CD4-positive, alpha-beta T cell treated with Interleukin-15 for 4 hours (primary cell): ENCODE results near the gene TFPI.
"Not testable (repeated sequence)": the region's sequence is repeated elsewhere in the genome, so short reads cannot be mapped to it uniquely, and the experiment has no call there.

Source experiments
- DNase-seq: peaks from one replicate; pipeline ENCODE4 v3.0.0-alpha.2; 2020; ENCODE audit warnings: low spot score

The TFPI gene

DNA sequence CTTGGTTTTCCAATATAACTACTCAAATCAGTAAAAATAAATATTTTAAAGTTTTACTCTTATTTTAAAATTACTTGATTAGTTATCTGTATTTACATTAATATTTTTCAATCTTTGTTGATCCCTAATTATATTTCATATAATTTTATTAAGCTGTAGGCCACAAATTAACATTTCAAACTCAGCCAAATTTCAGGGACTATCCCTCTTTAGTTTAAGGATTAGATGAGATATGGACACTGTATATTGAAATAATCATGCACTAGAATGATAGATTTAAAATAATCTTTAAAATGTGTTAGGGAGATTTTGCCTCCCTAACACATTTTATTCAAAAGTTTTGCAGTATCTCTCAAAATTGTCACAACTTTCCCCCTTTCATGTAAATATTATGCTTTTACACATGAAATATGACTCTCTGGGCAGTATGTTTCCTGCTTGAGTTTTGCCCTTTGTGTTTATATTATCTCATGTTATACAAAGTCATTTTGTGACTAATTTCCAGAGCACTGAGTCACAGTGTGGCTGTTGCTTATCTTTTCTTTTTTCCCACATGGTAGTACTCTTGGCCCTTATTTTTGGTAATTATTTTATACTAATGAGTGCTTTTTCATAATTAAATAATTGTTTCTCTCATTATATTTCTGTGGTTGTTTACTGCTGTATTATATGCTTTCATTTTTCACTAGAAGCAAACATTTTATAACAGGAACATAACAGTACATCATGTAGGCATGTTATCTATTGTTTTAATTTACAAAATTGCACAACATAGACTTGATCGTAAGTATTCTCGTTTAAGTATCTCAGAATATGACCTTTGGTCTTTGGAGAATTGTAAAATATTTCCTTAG lies 1.2 kb downstream of the TFPI start:
- DNase-seq, result no peak

DNA sequence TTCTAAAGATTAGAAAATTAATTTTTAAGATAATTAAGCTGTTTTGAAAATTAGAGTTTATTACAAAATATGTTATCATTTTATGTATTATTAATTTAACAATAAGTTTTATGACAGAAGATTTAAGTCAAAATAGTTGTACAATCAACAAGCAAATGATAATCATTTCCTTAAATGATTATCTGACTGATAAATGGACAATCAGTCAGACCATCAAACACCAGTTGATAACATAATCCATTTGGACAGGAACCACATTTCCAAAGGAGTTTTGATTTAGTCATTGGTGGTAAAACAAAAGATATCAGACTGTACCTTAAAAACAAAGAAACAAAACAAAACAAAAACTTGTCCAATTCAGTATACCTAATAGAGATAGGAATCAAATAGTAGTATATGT lies 1.9 kb downstream of the TFPI start:
- DNase-seq, result no peak

DNA sequence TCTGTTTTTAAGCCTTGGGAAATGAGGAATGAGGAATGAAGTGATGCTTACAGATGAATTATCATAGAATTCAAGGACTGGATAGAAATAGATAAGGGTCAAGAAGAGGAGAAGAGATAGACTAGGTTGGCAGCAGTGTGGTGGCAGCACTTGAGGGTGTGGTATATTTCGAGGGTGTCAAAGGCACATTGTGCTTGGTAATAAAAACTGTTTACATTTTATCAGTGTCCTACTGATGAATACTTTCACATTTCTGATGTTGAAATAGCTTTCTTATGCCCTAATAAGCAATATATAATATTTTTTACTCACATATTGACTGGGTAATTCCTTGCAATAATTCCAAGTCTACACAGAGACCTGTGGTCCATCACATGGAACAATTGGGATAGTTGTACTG lies 3.4 kb downstream of the TFPI start:
- DNase-seq, result no peak

DNA sequence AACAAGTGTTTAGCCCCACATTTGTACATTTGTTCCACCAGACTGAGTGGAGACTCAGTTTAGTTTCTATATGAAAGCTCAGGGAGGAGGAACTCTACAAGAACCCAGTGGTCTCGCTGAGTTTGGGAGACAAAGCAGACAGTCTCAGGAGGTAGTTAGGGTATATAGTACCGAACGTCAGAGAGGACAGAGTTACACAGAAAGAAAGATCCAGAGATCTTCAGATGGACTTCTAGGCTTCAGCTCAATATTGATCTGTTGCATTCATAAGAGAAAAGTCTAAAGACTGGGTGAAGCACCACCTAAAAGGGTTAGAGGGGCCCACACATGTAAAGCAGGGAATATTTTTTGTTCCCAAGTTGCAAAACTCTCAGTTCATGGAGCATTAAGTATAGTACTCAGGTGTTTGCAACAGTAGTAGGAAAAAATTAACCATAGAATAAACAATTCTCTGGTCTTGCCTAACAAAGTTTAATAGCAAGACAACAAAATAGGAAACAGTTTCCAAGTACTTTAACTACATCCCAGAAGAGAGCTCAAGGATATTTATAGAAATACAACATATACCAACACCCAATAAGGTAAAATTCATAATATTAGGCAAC lies 4.2 kb downstream of the TFPI start:
- no peak for DNase-seq

DNA sequence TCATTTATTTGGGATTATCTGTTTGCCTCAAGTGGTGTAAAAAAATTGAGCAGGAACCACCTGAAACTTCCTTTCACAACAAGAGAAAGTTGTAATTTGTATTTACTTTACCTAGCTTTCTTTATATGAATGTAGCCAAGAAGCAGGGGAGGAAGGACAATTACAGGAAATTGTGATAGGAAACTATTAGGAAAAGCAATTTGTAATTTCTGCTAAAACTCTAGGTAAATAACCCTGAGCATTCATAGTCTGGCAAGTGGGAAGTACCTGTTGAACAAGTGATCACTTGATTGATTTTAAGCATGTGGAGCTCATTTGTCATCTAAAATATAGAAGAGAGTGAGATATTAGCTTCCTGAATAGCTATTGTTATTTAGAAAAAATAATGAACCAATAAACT lies 5.0 kb downstream of the TFPI start:
- no peak for DNase-seq

DNA sequence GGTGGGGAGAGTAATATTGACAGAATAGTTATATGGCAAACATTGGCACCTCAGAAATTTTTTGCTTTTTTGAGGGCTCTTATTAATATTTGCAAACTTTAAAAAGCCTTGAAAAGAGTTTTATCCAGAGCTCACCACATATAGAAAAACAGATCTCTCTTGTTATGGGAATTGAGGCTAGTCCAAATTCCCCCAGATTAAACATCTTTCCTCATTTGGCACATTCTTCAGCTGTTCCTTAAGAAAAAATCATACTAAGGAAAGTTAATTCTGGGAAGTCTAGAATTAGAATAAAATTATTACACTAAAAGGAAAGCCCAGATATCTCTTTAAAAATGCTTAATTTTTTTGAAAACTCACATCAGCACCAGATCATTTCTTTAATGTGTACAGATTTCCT lies 5.6 kb downstream of the TFPI start:
- no peak for DNase-seq

DNA sequence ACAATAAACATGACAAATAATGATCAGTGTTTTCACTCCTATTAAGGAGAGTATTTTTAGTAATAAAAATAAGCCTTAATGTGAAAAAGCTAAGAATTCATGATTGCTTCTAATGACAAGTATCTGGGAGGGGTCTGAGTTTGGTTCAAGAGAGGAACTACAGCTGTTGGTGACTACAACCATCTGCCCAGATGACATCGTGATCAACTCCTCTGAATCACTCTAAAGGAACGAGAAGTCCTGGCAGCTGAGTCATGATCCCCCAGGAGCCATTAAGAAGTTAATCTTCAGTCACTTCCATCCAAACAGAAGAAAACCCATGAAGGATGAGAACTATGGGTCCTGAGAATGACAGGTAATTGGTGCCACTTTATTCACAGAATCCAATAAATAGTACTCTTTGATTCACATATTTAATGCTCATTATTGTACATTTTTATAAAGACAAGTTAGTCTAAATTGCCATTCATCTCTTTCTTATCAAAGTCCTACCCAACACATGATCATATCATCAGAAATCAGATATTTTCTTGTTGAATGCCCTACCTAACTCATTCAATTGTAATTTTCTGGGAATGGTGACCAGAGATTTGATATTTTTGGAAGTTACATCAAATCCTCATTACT lies 6.8 kb downstream of the TFPI start:
- no peak for DNase-seq

DNA sequence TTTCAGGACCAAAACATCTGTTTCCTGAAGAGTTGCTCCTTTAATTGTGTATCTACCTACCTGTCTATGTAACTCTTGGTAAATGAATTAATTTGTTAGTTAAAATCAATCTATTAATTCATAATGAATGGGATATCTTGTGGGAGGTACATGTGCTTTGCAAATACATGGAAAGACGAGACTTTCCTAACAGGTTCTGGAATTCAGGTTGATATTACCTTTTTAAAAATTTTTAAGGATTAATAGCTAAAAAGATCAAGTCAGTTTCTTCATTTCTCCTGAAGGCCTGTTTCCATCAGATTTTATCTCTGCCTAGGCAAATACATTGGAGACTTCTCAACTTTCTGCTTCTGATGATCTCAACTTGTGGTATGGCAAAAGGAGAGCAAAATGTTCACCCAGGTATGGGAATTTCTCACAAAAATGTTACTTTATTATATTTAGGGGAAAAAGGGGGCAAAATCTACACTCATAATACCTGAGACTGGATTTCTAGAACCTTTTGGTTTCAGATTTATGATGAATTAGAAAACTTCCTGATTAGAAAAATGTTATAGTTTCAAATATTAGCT lies 7.4 kb downstream of the TFPI start:
- DNase-seq, result no peak

DNA sequence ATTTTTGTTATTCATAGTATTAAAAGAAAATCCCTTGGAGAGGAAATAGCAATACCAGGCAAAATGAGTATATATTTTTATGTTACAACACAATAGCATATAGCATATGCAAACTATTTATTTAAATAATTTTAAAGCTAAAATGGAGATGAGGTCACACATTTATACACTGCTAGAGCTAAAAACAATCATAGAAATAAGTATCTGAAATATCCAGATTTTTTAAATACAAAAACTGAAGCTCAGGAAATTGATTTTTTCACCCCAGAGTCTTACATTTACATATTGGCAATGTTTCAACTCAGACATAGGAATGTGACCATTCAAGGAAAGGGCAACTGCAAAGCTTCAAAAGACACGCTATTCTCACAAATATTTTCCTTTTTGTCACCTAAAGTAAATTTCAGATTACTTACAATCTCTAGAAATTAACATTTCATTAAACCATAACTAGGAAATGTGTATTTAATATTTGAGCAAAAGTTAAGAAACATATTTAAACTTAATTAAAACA lies 8.9 kb downstream of the TFPI start:
- no peak for DNase-seq

DNA sequence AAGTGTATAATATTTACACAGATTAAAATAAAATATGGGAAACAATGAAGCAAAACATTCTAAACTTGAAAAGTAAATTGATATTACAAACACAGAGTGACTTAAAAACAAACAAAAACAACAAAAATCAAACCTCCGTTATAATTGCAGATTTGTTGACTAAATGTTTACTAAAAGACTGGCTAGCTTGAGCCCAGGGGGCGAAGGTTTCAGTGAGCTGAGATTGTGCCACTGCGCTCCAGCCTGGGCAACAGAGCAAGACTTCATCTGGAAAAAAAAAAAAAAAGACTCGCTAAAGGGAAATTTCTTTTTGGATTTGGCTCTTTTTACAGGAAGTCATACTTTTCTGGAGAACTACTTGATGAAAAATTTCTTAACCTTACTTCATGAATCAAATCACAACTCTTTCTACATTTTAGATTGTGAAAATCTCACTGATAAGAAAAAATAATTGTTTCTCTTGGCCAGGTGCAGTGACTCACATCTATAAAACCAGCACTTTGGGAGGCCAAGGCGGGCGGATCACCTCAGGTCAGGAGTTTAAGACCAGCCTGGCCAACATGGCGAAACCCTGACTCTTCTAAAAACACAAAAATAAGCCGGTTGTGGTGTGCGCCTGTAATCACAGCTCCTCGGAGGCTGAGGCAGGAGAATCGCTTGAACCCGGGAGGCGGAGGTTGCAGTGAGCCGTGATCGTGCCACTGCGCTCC lies 9.7 kb downstream of the TFPI start:
- no peak for DNase-seq

DNA sequence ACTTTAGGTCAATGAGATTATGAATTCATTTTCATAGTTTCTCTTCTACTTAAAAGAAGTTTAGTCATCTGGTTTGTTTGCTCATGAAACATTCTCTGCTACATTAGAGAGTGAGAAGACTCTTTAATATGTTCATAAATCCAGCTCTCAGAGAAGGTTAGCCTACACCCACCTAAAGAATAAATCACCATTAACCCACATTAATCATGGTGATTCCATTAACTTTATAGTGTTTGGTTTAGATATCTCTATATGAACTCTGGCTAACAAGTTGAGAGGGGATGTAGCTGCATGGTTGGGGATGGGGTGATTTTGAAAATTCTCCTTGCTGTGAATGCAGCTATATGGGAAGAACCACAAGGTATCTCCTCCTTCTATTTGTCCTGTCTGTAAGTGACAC lies 10.7 kb downstream of the TFPI start:
- DNase-seq, result no peak

DNA sequence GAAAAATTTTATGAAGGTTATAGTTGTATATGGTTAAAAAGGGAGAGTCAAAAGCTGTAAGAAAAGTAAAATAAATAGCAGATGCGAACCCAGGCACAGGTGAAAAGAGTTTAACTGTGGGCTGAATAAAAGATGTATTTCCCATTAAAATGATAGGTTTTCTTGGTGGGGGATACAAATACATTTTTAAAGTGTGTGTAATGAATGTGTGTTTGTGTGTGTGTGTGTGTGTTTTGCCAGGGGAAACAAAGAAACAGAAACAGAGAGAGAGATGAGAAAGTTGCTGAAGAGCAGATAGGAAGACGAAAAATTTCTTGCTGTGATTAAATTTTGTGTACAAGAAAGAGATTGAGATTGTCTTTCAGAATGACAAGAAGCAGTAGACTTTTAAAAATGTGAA lies 12.1 kb downstream of the TFPI start:
- no peak for DNase-seq

DNA sequence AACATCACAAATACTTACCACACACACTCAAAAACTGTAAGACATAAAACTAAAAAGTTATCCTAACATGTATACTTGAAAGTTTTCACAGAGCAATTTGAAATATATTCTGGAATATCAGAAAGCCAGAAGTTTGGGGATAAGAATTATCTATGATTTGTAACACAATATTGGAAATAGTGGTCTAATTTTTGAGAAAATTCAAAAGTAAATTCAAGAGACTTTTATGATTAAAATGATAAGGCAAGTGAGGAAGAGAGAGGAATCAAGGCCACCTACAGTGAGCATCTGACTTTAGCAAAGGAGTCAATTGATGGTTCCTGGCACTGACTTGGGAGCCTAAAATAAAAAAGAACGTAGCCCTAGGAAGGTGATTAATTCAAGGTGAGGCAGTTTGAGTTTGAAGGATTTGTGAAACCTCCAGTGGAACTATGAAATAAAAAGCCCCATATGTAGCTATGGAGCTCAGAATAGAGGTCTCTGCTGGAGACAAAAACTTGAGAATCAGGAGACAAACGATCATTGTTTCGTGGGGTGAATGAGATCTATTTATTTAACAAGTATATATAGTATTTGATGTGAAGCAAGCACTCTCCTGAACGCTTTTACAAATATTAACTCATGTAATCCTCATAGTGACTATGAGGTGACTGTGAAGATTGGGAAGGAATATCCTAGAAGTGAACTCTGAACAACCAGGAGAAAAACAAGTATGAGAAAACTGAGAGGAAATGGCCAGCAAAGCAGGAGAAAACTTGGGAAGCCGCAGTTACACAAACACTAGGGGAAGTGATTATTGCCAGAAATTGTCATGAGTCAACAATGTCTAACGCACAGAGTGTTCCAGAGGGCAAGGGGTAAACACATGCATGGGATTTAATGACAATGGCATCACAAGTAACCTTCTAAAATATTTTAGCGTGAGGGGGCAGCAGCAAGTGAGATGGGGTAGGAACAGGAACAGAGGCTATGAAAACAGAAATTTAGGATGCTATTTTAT lies 12.8 kb downstream of the TFPI start:
- no peak for DNase-seq

DNA sequence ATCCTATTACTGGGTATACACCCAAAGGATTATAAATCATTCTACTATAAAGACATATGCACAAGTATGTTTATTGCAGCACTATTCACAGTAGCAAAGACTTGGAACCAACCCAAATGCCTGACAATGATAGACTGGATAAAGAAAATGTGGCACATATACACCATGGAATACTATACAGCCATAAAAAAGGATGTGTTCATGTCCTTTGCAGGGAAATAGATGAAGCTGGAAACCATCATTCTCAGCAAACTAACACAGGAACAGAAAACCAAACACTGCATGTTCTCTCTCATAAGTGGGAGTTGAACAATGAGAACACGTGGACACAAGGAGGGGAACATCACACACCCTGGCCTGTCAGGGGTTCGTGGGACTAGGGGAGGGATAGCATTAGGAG lies 16.0 kb downstream of the TFPI start:
- not testable (repeated sequence) for DNase-seq

DNA sequence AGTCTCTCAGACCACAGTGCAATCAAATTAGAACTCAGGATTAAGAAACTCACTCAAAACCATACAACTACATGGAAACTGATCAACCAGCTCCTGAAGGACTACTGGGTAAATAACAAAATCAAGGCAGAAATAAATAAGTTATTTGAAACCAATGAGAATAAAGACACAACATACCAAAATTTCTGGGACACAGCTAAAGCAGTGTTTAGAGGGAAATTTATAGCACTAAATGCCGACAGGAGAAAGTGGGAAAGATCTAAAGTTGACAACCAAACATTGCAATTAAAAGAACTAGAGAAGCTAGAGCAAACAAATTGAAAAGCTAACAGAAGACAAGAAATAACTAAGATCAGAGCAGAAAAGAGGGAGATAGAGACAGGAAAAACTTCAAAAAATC lies 18.9 kb downstream of the TFPI start:
- DNase-seq, result not testable (repeated sequence)

DNA sequence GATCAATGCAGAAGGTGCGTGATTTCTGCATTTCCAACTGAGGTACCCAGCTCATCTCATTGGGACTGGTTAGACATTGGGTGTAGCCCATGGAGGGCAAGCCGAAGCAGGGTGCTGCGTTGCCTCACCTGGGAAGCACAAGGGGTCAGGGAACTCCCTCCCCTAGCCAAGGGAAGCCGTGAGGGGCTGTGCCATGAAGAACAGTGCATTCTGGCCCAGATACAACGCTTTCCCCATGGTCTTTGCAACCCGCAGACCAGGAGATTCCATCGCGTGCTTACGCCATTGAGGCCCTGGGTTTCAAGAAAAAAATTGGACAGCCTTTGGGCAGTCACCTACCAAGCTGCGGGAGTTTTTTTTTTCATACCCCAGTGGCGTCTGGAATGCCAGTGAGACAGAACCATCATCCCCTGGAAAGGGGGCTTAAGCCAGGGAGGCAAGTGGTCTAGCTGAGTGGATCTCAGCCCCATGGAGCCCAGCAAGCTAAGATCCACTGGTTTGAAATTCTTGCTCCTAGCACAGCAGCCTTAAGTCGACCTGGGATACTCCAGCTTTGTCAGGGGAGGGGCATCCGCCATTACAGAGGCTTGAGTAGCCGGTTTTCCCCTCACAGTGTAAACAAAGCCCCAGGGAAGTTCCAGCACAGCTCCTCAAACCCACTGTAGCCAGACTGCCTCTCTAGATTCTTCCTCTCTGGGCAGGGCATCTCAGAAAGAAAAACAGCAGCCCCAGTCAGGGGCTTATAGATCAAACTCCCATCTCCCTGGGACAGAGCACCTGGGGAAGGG lies 21.7 kb downstream of the TFPI start:
- no peak for DNase-seq

DNA sequence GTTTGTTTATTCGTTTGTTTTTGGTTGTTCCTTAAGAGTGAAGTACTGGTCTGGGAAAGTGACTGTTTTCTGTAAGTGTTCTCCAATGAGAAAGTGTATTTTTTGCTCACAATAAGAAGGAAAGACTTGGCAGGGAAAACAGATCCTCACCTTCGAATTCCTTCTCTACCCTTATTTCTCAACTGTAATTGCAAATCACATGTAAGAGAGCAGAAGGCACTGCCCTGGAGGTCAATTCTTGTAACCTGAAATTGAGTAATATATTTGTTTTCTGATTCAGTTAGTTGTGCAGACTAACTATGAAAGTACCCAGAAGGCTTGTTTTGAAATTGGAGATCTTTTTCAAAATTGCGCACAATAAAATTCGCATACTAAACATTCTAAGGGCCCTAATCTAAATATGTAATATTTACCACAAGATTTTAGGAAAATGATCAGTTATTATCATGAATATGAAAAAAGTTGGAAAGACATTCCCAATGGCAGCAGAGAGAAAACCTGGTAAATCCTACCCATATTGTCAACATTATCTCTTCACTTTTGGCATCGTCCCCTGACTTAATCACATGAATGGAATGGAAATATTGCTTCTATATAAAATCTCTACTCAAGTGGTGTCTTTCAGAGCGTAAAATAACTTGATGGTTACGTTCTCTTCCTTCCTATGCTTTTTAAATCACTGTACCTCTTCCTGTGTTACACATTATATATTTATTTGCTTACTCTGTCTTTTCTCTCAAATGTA lies 24.1 kb downstream of the TFPI start:
- DNase-seq, result no peak

DNA sequence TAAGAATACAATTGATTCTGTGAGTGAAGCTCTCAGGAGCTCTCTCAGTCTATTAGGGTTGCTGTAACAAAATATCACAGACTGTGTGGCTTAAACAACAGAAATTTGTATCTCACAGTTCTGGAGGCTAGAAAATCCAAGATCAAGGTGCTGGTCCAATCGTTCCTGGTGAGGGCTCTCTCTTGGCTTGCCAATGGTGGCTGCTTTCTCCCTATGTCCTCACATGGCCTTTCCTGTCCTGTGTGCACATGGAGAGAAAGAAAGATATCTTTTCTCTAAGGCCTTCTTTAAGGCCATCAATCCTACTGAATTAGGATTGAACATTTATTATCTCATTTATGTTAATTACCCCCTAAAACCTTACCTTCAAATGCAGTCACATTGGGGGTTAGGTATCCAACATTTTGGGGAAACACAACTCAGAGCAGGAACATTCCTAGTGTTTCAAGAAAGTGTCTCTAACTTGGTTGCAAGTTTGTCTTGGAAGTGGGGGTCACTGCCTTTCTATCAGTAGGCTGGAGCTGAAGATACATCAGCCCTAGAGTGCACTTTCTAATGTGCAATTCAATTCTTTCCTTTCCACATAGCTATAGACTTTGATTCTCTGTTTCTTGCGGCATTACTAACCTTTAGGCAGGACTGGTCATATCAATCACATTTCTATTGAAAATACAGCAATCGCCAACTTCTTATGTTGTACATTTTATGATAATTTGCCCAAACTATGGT lies 24.8 kb downstream of the TFPI start:
- no peak for DNase-seq

DNA sequence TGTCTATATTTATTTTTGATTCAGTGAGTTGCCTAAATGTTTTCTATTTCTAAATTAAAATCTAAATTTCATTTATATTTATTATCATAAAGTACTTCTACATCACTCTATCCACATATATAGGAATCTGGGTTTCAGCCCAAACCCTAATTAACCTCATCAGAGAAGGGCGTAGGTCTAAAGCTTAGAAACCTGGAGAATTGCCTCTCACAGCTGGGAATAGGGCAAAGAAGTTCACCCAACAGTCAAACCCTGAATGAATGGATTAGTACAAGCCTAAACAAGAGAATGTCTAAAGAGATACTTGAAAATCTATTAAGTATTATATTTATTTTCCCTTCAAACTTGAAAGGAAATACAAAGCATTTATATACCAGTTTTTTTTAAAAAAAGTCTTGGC lies 26.2 kb downstream of the TFPI start:
- no peak for DNase-seq
